GM12875 (cell line): ENCODE results near the gene BTBD2.

Experiments used
- H3K4me3 ChIP-seq: one replicate; pipeline ENCODE4 v1.5.1; 2011; ENCODE audit warnings: low read depth, low read length, control low read depth
- CTCF ChIP-seq: IDR thresholded peaks from 2 replicates; pipeline ENCODE4 v1.5.1; 2011; ENCODE audit warnings: low read depth, mild to moderate bottlenecking, control low read depth, inconsistent platforms, low read length, moderate library complexity, borderline replicate concordance; ENCODE audit not compliant: insufficient read depth

BTBD2 gene

GRCh38 chr19:1952635-1953034 is 62.9 kb downstream of the BTBD2 start:
- TF ChIP-seq CTCF: no peak
- H3K4me3 ChIP-seq: no peak overlapping the region

- no peak for TF ChIP-seq CTCF
- H3K4me3 ChIP-seq: no peak overlapping the region
Observed at GRCh38 chr19:1950640-1951039, 64.9 kb downstream of the BTBD2 start.

GRCh38 chr19:1949304-1950101 is 66.0 kb downstream of the BTBD2 start:
- TF ChIP-seq CTCF: no peak
- H3K4me3 ChIP-seq: no peak overlapping the region

GRCh38 chr19:1947651-1948209 is 67.8 kb downstream of the BTBD2 start:
- H3K4me3 ChIP-seq: no peak overlapping the region

GRCh38 chr19:1945899-1946298 is 69.6 kb downstream of the BTBD2 start:
- peak; percentile 53; the same call in 1 of the 2 replicates for TF ChIP-seq CTCF
- H3K4me3 ChIP-seq: no peak overlapping the region

More at GRCh38 chr19:1947651-1948209, 67.8 kb downstream of the BTBD2 start:
- no peak for TF ChIP-seq CTCF

GRCh38 chr19:1944916-1945561 is 70.5 kb downstream of the BTBD2 start:
- no peak overlapping the region for H3K4me3 ChIP-seq
- no peak for TF ChIP-seq CTCF
